Effector memory CD4-positive, alpha-beta T cell (primary cell): ENCODE data around the gene R3HDM2.

ENCODE experiments used
- DNase-seq, 3 donors: peaks; one replicate each; pipeline ENCODE4 v3.0.0-alpha.2; 2020
- H3K27ac ChIP-seq: 2 replicates; pipeline ENCODE4 v1.7.0; 2013; ENCODE audit warnings: mild to moderate bottlenecking, low read length, moderate library complexity; ENCODE audit not compliant: insufficient read depth, poor library complexity, severe bottlenecking
- H3K27me3 ChIP-seq: replicated peaks from 2 replicates; pipeline ENCODE4 v1.7.0; 2013; ENCODE audit warnings: mild to moderate bottlenecking, low read length; ENCODE audit not compliant: insufficient read depth, control insufficient read depth, poor library complexity, severe bottlenecking
- H3K36me3 ChIP-seq: 2 replicates; pipeline ENCODE4 v1.7.0; 2013; ENCODE audit warnings: mild to moderate bottlenecking, low read length, moderate library complexity; ENCODE audit not compliant: control insufficient read depth, insufficient read depth
- H3K4me1 ChIP-seq: 2 replicates; pipeline ENCODE4 v1.7.0; 2013; ENCODE audit warnings: low read length, mild to moderate bottlenecking; ENCODE audit not compliant: control insufficient read depth, insufficient read depth, poor library complexity, severe bottlenecking
- H3K4me3 ChIP-seq: 2 replicates; pipeline ENCODE4 v1.7.0; 2013; ENCODE audit warnings: low read length, low read depth, mild to moderate bottlenecking; ENCODE audit not compliant: insufficient read depth, poor library complexity, severe bottlenecking
- H3K9me3 ChIP-seq: 2 replicates; pipeline ENCODE4 v1.7.0; 2013; ENCODE audit warnings: mild to moderate bottlenecking, low read length, moderate library complexity; ENCODE audit not compliant: control insufficient read depth

R3HDM2 gene

GRCh38 chr12:57262126-57262822 is 168.6 kb downstream of the R3HDM2 start:
- H3K4me3 ChIP-seq = no peak overlapping the region
- H3K36me3 ChIP-seq = peaks cover 52% of the 10 kb centered on the region
- DNase-seq = no peak
- H3K9me3 ChIP-seq = no peaks in the 10 kb centered on the region
- H3K27me3 ChIP-seq = no peaks in the 10 kb centered on the region
- no peaks in the 10 kb centered on the region for H3K4me1 ChIP-seq
- no peak overlapping the region for H3K27ac ChIP-seq

DNA sequence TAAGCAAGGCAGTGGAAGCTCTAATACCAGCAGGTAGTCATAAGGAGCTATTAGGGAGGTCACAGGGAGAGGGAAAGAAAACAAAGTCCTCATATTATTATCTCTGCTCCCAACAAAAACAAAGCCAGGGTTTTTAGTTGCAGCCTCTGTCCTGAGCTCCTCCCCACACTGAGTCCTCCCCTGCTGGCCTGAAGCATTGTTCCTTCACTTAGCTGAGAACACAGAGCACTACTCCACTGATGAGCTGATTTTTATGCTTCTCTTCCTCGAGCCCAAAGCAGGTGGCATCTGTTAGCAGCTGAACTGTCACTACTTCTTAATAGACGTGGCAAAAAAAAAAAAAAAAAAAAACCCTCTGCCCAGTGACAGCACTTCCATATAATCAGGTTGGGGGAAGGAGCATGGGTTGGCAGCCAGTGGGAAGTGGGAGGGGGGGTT is 169.4 kb downstream of the R3HDM2 start:
- Histone ChIP-seq H3K27me3 (no peaks in the 10 kb centered on the region), H3K4me1 (no peaks in the 10 kb centered on the region), H3K36me3 (peaks cover 53% of the 10 kb centered on the region), H3K4me3 (no peak overlapping the region), H3K9me3 (no peaks in the 10 kb centered on the region), H3K27ac (no peak overlapping the region)
- DNase-seq = no peak

DNA sequence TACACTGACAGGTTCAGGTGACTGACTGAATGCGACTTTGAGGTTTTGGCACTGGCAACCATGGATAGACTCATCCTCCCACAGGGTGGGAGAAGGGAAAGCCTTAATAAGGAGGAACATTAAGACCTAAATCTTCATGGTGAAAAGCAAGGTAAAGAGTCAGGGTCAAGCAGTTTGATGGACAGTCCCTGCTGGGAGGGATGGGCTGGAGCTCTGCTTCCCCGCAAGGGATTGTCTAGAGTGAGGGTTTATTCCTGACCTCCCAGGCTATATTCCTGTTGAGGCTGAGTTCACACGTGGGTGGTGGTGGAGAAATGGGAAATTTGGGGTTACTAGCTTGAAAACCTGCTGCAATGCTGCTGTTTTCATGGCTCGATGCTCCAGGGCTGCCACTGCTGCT is 170.5 kb downstream of the R3HDM2 start:
- H3K27ac ChIP-seq = no peak overlapping the region
- H3K4me1 ChIP-seq = no peaks in the 10 kb centered on the region
- no peaks in the 10 kb centered on the region for H3K9me3 ChIP-seq
- peaks cover 57% of the 10 kb centered on the region for H3K36me3 ChIP-seq
- H3K27me3 ChIP-seq = no peaks in the 10 kb centered on the region
- DNase-seq = no peak
- H3K4me3 ChIP-seq = no peak overlapping the region

DNA sequence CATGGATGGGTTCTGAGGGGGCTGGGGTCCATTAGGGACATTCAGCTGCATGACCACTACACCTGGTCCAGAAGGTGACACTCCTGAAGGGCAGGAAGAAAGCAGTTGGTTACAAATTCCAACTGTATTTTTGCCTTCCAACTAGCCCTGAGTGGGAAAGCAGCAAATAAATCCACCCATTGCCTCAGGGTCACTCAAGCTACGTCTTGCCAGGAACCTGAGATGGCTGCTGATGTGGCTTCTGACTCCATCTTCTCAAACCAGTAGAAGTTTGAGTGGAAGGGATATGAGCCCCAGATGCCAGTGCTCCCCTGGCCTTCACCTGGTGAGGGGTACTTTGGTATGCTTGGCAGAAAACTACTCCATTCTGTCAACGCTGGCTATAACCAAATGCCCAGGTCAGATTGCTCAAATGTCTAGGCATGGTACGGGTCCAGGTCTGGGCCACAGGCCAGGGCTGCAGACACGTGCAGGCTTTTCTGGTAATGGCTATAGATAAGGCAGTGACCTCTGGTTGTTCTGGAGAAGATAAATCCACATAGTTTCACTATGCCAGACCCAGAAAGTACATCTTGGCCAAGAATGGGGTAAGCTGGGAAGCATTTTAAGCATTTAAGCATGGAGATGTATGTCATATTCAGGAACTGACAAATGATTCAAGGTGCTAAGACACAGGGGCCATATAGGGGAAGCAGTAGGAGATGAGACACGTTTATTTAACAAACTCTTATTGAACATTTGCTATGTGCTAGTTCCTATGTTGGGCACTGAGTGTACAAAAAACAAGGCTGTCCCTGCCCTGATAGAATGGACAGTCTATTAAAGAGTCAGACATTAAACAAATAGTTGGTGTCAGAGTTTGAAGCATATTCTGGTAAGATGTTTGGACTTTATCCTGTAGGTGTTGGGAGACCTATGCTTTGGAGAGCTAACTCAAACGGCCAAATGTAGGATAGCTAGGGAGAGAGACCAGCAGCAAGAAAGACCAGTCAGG is 171.6 kb downstream of the R3HDM2 start:
- peaks cover 64% of the 10 kb centered on the region for H3K36me3 ChIP-seq
- no peaks in the 10 kb centered on the region for H3K27me3 ChIP-seq
- no peaks in the 10 kb centered on the region for H3K9me3 ChIP-seq
- H3K27ac ChIP-seq = no peak overlapping the region
- DNase-seq = no peak
- no peaks in the 10 kb centered on the region for H3K4me1 ChIP-seq
- H3K4me3 ChIP-seq = no peak overlapping the region

- Histone ChIP-seq H3K4me3 (no peak overlapping the region), H3K9me3 (no peaks in the 10 kb centered on the region), H3K4me1 (no peaks in the 10 kb centered on the region), H3K27me3 (no peaks in the 10 kb centered on the region), H3K36me3 (peaks cover 50% of the 10 kb centered on the region), H3K27ac (no peak overlapping the region)
- DNase-seq = no peak
Measured at GRCh38 chr12:57255916-57256315, 174.9 kb downstream of the R3HDM2 start.

DNA sequence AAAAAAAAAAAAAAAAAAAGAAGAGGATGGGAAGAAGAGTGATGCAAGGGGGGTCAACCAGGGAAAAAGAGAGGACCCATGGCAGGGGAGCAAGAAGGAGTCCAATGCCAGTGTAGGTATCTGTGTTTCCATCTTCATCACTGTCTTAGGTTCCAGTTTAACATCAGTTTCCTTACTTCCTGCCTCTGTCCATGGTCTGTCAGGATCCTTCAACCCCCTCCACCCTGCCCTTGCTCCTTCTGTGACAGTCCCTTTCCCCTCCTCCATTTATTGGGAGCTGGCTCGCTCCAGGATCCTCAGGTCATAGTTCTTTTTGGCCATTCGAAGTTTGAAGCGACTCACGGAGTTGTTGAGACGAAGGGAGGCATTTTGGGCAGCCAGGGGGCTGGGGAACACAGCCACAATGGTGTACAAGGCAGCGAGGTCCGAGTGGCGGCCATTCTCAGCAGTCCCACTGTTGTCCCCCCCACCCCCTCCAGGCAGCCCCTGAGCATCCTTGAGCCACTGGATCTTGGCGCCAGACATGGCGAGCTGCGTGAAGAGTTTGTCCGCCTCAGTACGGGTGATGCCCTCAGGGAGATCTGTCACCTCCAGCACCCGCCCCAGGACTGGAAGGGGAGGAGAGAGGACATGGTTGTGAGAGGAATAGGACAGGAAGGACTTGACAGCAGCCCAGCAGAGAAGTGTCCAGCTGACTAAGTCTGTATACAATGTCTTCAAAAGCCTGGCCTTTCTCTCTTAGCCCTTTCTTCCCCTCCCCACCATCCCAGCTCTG is 176.2 kb downstream of the R3HDM2 start:
- no peak overlapping the region for H3K27ac ChIP-seq
- no peak overlapping the region for H3K4me3 ChIP-seq
- no peaks in the 10 kb centered on the region for H3K4me1 ChIP-seq
- DNase-seq = no peak
- no peaks in the 10 kb centered on the region for H3K27me3 ChIP-seq
- no peaks in the 10 kb centered on the region for H3K9me3 ChIP-seq
- H3K36me3 ChIP-seq = peaks cover 42% of the 10 kb centered on the region

GRCh38 chr12:57250956-57251355 is 179.9 kb downstream of the R3HDM2 start, which contains the start of gene STAC3:
Gene STAC3 (minus strand): TSS chr12:57251187. CDS start chr12:57249636, 1,551 bp downstream.
- no peak for DNase-seq
- no peaks in the 10 kb centered on the region for H3K27me3 ChIP-seq
- no peaks in the 10 kb centered on the region for H3K9me3 ChIP-seq
- no peak within 1 kb of the TSS for H3K27ac ChIP-seq
- H3K36me3 ChIP-seq = peaks cover 9% of the 10 kb centered on the region
- no peaks in the 10 kb centered on the region for H3K4me1 ChIP-seq
- H3K4me3 ChIP-seq = no peak within 1 kb of the TSS

GRCh38 chr12:57250541-57250940 is 180.3 kb downstream of the R3HDM2 start:
- no peaks in the 10 kb centered on the region for H3K27me3 ChIP-seq
- no peak for DNase-seq
- H3K36me3 ChIP-seq = peaks cover 7% of the 10 kb centered on the region
- no peak overlapping the region for H3K27ac ChIP-seq
- no peak overlapping the region for H3K4me3 ChIP-seq
- no peaks in the 10 kb centered on the region for H3K9me3 ChIP-seq
- no peaks in the 10 kb centered on the region for H3K4me1 ChIP-seq

DNA sequence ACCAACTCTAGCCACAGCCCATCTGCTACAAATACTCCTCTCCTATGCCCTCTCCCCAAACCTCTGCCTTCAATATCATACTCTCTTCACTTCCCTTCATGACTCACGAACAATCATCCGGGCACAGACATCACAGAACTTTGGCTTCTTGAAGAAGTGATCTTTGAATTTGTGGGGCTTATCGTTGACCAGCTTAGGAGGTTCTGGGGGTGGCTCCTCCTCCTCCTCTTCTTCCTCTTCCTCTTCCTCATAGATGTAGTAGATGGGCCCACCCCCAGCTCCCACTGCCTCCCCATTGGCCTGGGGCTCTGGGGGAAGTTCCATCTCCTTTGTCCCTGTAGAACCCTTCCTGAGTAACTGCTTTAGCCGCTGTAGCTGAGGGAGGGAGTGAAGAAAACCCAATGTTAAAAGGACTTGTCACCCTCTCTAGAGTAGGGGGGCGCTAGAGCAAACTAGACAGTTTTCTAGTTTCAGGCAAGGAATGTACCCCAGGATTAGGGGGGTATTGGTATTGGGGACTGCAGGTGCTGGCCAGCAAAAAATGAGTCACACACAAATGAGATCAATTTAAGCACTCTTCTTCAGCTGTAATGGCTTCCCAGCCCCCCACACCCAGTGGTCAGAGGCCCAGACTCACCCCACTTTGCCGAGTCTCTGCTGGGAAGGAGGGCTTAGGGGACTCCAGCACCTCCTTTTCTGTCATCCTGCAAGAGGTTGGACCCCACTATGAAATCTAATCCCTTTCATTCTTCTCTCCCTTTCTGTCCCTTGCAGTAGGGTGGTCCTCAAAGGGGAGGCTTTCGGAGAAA is 181.7 kb downstream of the R3HDM2 start:
- H3K4me1 ChIP-seq = no peaks in the 10 kb centered on the region
- DNase-seq = no peak
- no peak overlapping the region for H3K27ac ChIP-seq
- no peaks in the 10 kb centered on the region for H3K36me3 ChIP-seq
- H3K27me3 ChIP-seq = peaks cover 4% of the 10 kb centered on the region
- H3K9me3 ChIP-seq = no peaks in the 10 kb centered on the region
- H3K4me3 ChIP-seq = no peak overlapping the region
